H1 (cell line): Measurements from ENCODE around the gene ZNF367. TPM values are rescaled to one million over a fixed set of nuclear protein-coding genes. Genes with fewer than 3 reads are reported as not detected.

ENCODE experiments used
- CTCF ChIA-PET: fragments of 300-600 bp; sonication (Branson Sonifier 250); formaldehyde crosslinking; loops from one replicate; lab custom pipeline; 2021; ENCODE audit not compliant: partially characterized antibody; lab: Charles Lee
- POLR2A ChIA-PET: fragments of 300-600 bp; sonication (Branson Sonifier 250); formaldehyde crosslinking; loops from one replicate; lab custom pipeline; 2021; ENCODE audit warnings: inconsistent platforms; ENCODE audit not compliant: partially characterized antibody; lab: Charles Lee
- DNase-seq, 2 experiments: peaks; one replicate each; pipeline versions ENCODE4 v3.0.0 to v3.0.0-alpha.2; 2010 to 2022; ENCODE audit warnings: low spot score in 2 of 2, low read depth in 1 of 2, mixed read lengths in 1 of 2
- FAIRE-seq: peaks from 2 replicates; lab custom pipeline; 2011; peaks lifted over from hg19 to GRCh38; lab: Jason Lieb, UNC
- H2AFZ ChIP-seq: 2 replicates; pipeline ENCODE4 v1.8.1; 2012; ENCODE audit warnings: low read length, inconsistent platforms
- H2AK5ac ChIP-seq: 2 replicates; pipeline ENCODE4 v1.6.1; 2013; ENCODE audit warnings: low read depth, low read length
- H2BK120ac ChIP-seq: replicated peaks from 2 replicates; pipeline ENCODE3; 2013; ENCODE audit warnings: low read depth, low read length, inconsistent platforms
- H2BK12ac ChIP-seq: 2 replicates; pipeline ENCODE4 v1.6.1; 2013; ENCODE audit warnings: low read depth, low read length
- H2BK15ac ChIP-seq: 2 replicates; pipeline ENCODE4 v1.6.1; 2013; ENCODE audit warnings: low read length
- H2BK20ac ChIP-seq: 2 replicates; pipeline ENCODE4 v1.6.1; 2013; ENCODE audit warnings: low read length
- H2BK5ac ChIP-seq: 2 replicates; pipeline ENCODE4 v1.6.1; 2013; ENCODE audit warnings: low read depth, low read length
- H3K14ac ChIP-seq: 2 replicates; pipeline ENCODE4 v1.6.1; 2013; ENCODE audit warnings: inconsistent platforms; ENCODE audit not compliant: insufficient read length
- H3K18ac ChIP-seq: 2 replicates; pipeline ENCODE4 v1.6.1; 2013; ENCODE audit warnings: low read length; ENCODE audit errors: extremely low read depth
- H3K23ac ChIP-seq: 2 replicates; pipeline ENCODE4 v1.6.1; 2013; ENCODE audit warnings: inconsistent platforms; ENCODE audit not compliant: insufficient read length
- H3K23me2 ChIP-seq: 2 replicates; pipeline ENCODE4 v1.6.1; 2013; ENCODE audit warnings: low read depth, low read length
- H3K27ac ChIP-seq: 2 replicates; pipeline ENCODE4 v1.6.1; 2011; ENCODE audit warnings: low read depth, low read length, inconsistent platforms
- H3K27me3 ChIP-seq, 4 experiments: replicated peaks in 1 of 4; 1 replicate in 1 of 4; 2 replicates in 3 of 4; pipeline versions ENCODE4 v1.6.1 to v1.8.1; 2011 to 2013; ENCODE audit warnings: low read length in 3 of 4, mild to moderate bottlenecking in 3 of 4, inconsistent platforms in 2 of 4, mixed read lengths in 2 of 4, moderate library complexity in 1 of 4; ENCODE audit not compliant: control insufficient read depth in 3 of 4, insufficient read depth in 3 of 4; ENCODE audit errors: extremely low read depth in 1 of 4
- H3K36me3 ChIP-seq, 4 experiments: 2 replicates each; pipeline versions ENCODE4 v1.6.1 to v1.8.1; 2011 to 2013; ENCODE audit warnings: mild to moderate bottlenecking in 4 of 4, low read length in 3 of 4, moderate library complexity in 2 of 4, control low read depth in 1 of 4, inconsistent platforms in 1 of 4; ENCODE audit not compliant: insufficient read depth in 4 of 4, control insufficient read depth in 2 of 4
- H3K4ac ChIP-seq: replicated peaks from 2 replicates; pipeline ENCODE3; 2013; ENCODE audit warnings: low read length, low read depth, mixed read lengths, inconsistent platforms; ENCODE audit not compliant: insufficient read length
- H3K4me1 ChIP-seq, 4 experiments: replicated peaks in 1 of 4; 1 replicate in 1 of 4; 2 replicates in 3 of 4; pipeline versions ENCODE4 v1.6.1 to v1.8.1; 2011 to 2013; ENCODE audit warnings: low read length in 3 of 4, inconsistent platforms in 2 of 4, mixed read lengths in 1 of 4; ENCODE audit not compliant: insufficient read depth in 4 of 4, control insufficient read depth in 3 of 4
- H3K4me2 ChIP-seq, 2 experiments: 2 replicates each; pipeline versions ENCODE4 v1.6.1 to v1.8.1; 2011 to 2013; ENCODE audit warnings: low read depth in 2 of 2, low read length in 2 of 2, control low read depth in 1 of 2, inconsistent platforms in 1 of 2, mild to moderate bottlenecking in 1 of 2; ENCODE audit not compliant: insufficient read depth in 1 of 2
- H3K4me3 ChIP-seq, 4 experiments: fragments of 200-600, 300-600 bp in 1 of 4; sonication (generic), shearing (Covaris generic), sonication (Bioruptor Twin) in 1 of 4; 2 replicates each; pipeline versions ENCODE4 v1.5.1 to v1.8.1; 2011 to 2016; ENCODE audit warnings: low read length in 4 of 4, low read depth in 3 of 4, control low read depth in 2 of 4, inconsistent platforms in 2 of 4, mild to moderate bottlenecking in 2 of 4, mixed read lengths in 1 of 4, moderate library complexity in 1 of 4; ENCODE audit not compliant: insufficient read depth in 2 of 4; ENCODE audit errors: extremely low read depth in 1 of 4
- H3K56ac ChIP-seq: replicated peaks from 2 replicates; pipeline ENCODE3; 2013; ENCODE audit warnings: low read depth, mild to moderate bottlenecking, mixed read lengths, low read length, inconsistent platforms; ENCODE audit not compliant: insufficient read length
- H3K79me1 ChIP-seq: 2 replicates; pipeline ENCODE4 v1.6.1; 2013; ENCODE audit warnings: low read depth, low read length, control low read depth
- H3K79me2 ChIP-seq, 2 experiments: 2 replicates each; pipeline versions ENCODE4 v1.6.1 to v1.8.1; 2012 to 2013; ENCODE audit warnings: low read length in 2 of 2, mild to moderate bottlenecking in 2 of 2, inconsistent platforms in 1 of 2; ENCODE audit not compliant: insufficient read depth in 2 of 2, control insufficient read depth in 1 of 2
- H3K9ac ChIP-seq, 4 experiments: replicated peaks in 1 of 4; 1 replicate in 1 of 4; 2 replicates in 3 of 4; pipeline versions ENCODE4 v1.6.1 to v1.8.1; 2011 to 2013; ENCODE audit warnings: low read depth in 3 of 4, low read length in 3 of 4, control low read depth in 2 of 4, mild to moderate bottlenecking in 2 of 4, moderate library complexity in 2 of 4, inconsistent platforms in 1 of 4; ENCODE audit errors: extremely low read depth in 1 of 4
- H3K9me3 ChIP-seq, 2 experiments: 2 replicates each; pipeline versions ENCODE4 v1.6.1 to v1.8.1; 2012 to 2013; ENCODE audit warnings: mild to moderate bottlenecking in 2 of 2, moderate library complexity in 2 of 2, control low read depth in 1 of 2, inconsistent platforms in 1 of 2, low read depth in 1 of 2, low read length in 1 of 2, mixed read lengths in 1 of 2; ENCODE audit not compliant: insufficient read depth in 2 of 2
- H4K20me1 ChIP-seq, 2 experiments: replicated peaks in 1 of 2; 2 replicates each; pipeline versions ENCODE3 to v1.8.1; 2011 to 2013; ENCODE audit warnings: inconsistent platforms in 2 of 2, low read length in 2 of 2, mild to moderate bottlenecking in 1 of 2; ENCODE audit not compliant: insufficient read depth in 2 of 2, control insufficient read depth in 1 of 2
- H4K5ac ChIP-seq: 2 replicates; pipeline ENCODE4 v1.6.1; 2013; ENCODE audit warnings: low read length, low read depth, mixed read lengths, inconsistent platforms; ENCODE audit not compliant: insufficient read length
- H4K8ac ChIP-seq: 2 replicates; pipeline ENCODE4 v1.8.0; 2013; ENCODE audit warnings: mild to moderate bottlenecking, moderate library complexity, low read length, inconsistent platforms; ENCODE audit not compliant: insufficient read depth; ENCODE audit errors: extremely low read depth
- H4K91ac ChIP-seq: replicated peaks from 2 replicates; pipeline ENCODE3; 2013; ENCODE audit warnings: low read length, mixed read lengths, inconsistent platforms; ENCODE audit not compliant: insufficient read length
- BCL11A ChIP-seq, 2 experiments: IDR thresholded peaks; one replicate each; pipeline ENCODE4 v1.6.1; 2011; ENCODE audit warnings: low read depth in 2 of 2, low read length in 2 of 2, mild to moderate bottlenecking in 2 of 2
- CTCF ChIP-seq, 3 experiments: IDR thresholded peaks; 1 replicate in 2 of 3; 2 replicates in 1 of 3; pipeline versions ENCODE4 v1.5.1 to v1.6.1; 2011; ENCODE audit warnings: low read length in 3 of 3, mild to moderate bottlenecking in 3 of 3, inconsistent platforms in 2 of 3, low read depth in 1 of 3, moderate library complexity in 1 of 3; ENCODE audit not compliant: insufficient read depth in 1 of 3; ENCODE audit errors: control extremely low read depth in 1 of 3
- POU5F1 ChIP-seq: IDR thresholded peaks from 2 replicates; pipeline ENCODE4 v1.6.1; 2011; ENCODE audit warnings: low read depth, mild to moderate bottlenecking, low read length, moderate library complexity
- RNF2 ChIP-seq: fragments of 200-900, 300-1000 bp; sonication (generic); IDR thresholded peaks from 2 replicates; pipeline ENCODE4 v1.7.1; 2016; ENCODE audit warnings: borderline replicate concordance, low read depth, mild to moderate bottlenecking, antibody characterized with exemption, low read length; ENCODE audit not compliant: poor library complexity, severe bottlenecking; ENCODE audit errors: missing control alignments
- SIN3A ChIP-seq, 2 experiments: IDR thresholded peaks in 1 of 2; conservative IDR thresholded peaks in 1 of 2; 2 replicates each; pipeline ENCODE4 v1.6.1; 2011 to 2012; ENCODE audit warnings: low read length in 2 of 2, improper control_type of control experiment in 1 of 2, low read depth in 1 of 2, mild to moderate bottlenecking in 1 of 2
- SIRT6 ChIP-seq: IDR thresholded peaks from one replicate; pipeline ENCODE4 v1.7.1; 2012; ENCODE audit warnings: low read length, inconsistent platforms
- SIX5 ChIP-seq: IDR thresholded peaks from 2 replicates; pipeline ENCODE4 v1.6.1; 2011; ENCODE audit warnings: mild to moderate bottlenecking, low read depth, low read length
- TBP ChIP-seq: IDR thresholded peaks from 2 replicates; pipeline ENCODE4 v1.6.1; 2011; ENCODE audit warnings: low read depth, low read length, improper control_type of control experiment
- WGBS, 2 experiments: shearing (Covaris generic) in 1 of 2; methylation state at CpG; one replicate each; pipeline versions ENCODE4 v1.1.6 to v1.1.7; 2013 to 2015; ENCODE audit warnings: low lambda C conversion rate in 2 of 2, mixed read lengths in 2 of 2, inconsistent platforms in 1 of 2, low coverage in 1 of 2, missing lambda C conversion rate in 1 of 2; ENCODE audit not compliant: insufficient replicate concordance in 2 of 2, insufficient coverage in 1 of 2, insufficient read length in 1 of 2; ENCODE audit errors: extremely low coverage in 1 of 2, missing lambda C conversion rate in 1 of 2; 5-methylcytosine and 5-hydroxymethylcytosine counted together
- polyA plus RNA-seq, 7 experiments: library from polyadenylated mRNA; depleted of rRNA in 3 of 7; stranded (reverse) in 5 of 7; unstranded in 2 of 7; fragments of >200 nt in 5 of 7; fragments of 200-250 nt in 2 of 7; gene quantifications; 1 replicate in 5 of 7; 2 replicates in 1 of 7; 4 replicates in 1 of 7; pipeline versions ENCODE4 v1.2.1 to v1.2.3, GENCODE V29; 2011 to 2013; ENCODE audit warnings: missing spikeins in 2 of 7, mixed read lengths in 2 of 7
- total RNA-seq: library from RNA; stranded (reverse); fragmentation: NEBNext Ultra II Directional; extraction: Animal tissue kit (Norgen Biotek cat#: 25700); gene quantifications from 2 replicates; pipeline ENCODE4 v1.2.1, GENCODE V29; 2021
- TF ChIP-seq, protein P1 (sequence below): IDR thresholded peaks from 2 replicates; pipeline ENCODE4 v1.6.1; 2012; ENCODE audit warnings: low read length, inconsistent platforms

Gene ZNF367
- total and polyA plus RNA-seq, 2 of the 8 experiments (the other 6 are each of a cell fraction or from before 2014, with no cell fraction given), result 2.2 to 8.2 TPM

DNA sequence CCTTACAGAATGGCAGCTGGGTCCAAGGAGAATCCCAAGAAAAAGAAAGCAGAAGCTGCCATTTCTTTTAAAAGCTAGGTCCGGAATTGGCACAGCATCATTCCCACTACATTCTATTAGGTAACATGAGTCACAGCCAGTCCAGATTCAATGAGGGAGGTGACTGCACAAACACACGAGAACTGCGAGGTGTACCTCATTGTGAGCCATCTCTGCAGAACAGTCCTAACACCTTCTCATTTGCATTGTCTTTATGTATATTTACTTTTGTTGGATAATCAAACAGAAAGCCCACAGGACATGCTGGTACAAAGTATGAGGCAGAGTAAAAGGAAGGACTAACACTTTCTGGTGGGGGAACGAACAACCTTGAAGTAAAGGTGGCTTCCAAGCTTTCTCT lies 17.2 kb upstream of the ZNF367 start:
- Histone ChIP-seq H3K14ac (no peak overlapping the region), H2AFZ (no peak overlapping the region), H2BK20ac (no peak overlapping the region), H2BK120ac (no peak overlapping the region), H3K9me3 (no peaks in the 10 kb centered on the region), H3K27ac (no peak overlapping the region), H2BK12ac (no peak overlapping the region), H3K4me2 (no peak overlapping the region), H4K5ac (no peak overlapping the region), H3K36me3 (no peaks in the 10 kb centered on the region), H2AK5ac (no peak overlapping the region), H4K8ac (no peak overlapping the region), H3K79me2 (no peaks in the 10 kb centered on the region), H3K4ac (no peak overlapping the region), H3K79me1 (no peaks in the 10 kb centered on the region), H3K23me2 (no peaks in the 10 kb centered on the region), H2BK5ac (no peak overlapping the region), H3K56ac (no peak overlapping the region), H3K18ac (no peak overlapping the region), H4K20me1 (no peaks in the 10 kb centered on the region), H3K9ac (no peak overlapping the region), H2BK15ac (no peak overlapping the region), H3K27me3 (no peaks in the 10 kb centered on the region), H4K91ac (no peak overlapping the region), H3K23ac (no peak overlapping the region), H3K4me3 (no peak overlapping the region), H3K4me1 (no peaks in the 10 kb centered on the region)
- ChIA-PET CTCF (interaction anchor here (0.8 to 1.5 kb wide), 5 partner anchors 9 to 215 kb away, joined by 3 to 6 read pairs (median 5); partner anchors contain the start of gene HABP4), POLR2A (interaction anchor here (0.5 kb wide), 1 partner anchor 118 kb away, joined by 3 read pairs; no protein-coding TSS in a partner anchor)
- FAIRE-seq (no peak), DNase-seq (no peak)
- 89% methylated on average over 4 of the region's 4 CpGs; no CpG with 5 or more reads in 1 of the 2 experiments for WGBS, 2 experiments
- no peak for TF ChIP-seq POU5F1
- TF ChIP-seq SIX5, result no peak
- no peak for TF ChIP-seq RNF2
- no peak for TF ChIP-seq TBP
- TF ChIP-seq, protein P1, sequence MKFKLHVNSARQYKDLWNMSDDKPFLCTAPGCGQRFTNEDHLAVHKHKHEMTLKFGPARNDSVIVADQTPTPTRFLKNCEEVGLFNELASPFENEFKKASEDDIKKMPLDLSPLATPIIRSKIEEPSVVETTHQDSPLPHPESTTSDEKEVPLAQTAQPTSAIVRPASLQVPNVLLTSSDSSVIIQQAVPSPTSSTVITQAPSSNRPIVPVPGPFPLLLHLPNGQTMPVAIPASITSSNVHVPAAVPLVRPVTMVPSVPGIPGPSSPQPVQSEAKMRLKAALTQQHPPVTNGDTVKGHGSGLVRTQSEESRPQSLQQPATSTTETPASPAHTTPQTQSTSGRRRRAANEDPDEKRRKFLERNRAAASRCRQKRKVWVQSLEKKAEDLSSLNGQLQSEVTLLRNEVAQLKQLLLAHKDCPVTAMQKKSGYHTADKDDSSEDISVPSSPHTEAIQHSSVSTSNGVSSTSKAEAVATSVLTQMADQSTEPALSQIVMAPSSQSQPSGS, result no peak
- TF ChIP-seq SIRT6, result no peak
- no peak for TF ChIP-seq CTCF (IDR thresholded peaks at IDR 0.05; ENCODE audit: control extremely low read depth in 1 of 3, insufficient read depth in 1 of 3, low read depth in 1 of 3, low read length in 3 of 3)
- TF ChIP-seq BCL11A (IDR thresholded peaks at IDR 0.05; ENCODE audit: low read depth in 2 of 2, low read length in 2 of 2), result no peak
- TF ChIP-seq SIN3A (conservative IDR thresholded peaks at IDR 0.05 in 1 of 2, IDR thresholded peaks at IDR 0.05 in 1 of 2; ENCODE audit: low read depth in 1 of 2, low read length in 2 of 2), result no peak
